ENCODE measurements around the gene TMEM263.
"Not testable (repeated sequence)": the region's sequence is repeated elsewhere in the genome, so short reads cannot be mapped to it uniquely, and the experiment has no call there.

DNA sequence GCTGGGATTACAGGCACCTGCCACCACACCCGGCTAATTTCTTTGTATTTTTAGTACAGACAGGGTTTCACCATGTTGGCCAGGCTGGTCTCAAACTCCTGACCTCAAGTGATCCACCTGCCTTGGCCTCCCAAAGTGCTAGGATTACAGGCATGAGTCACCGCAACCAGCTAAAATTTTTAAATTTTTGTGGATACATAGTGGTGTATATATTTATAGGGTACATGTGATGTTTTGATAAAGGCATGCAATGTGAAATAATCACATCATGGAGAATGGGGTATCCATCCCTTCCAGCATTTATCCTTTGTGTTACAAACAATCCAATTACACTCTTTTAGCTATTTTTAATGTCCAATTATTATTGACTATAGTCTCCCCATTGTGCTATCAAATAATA, 33.7 kb upstream of the TMEM263 start:
- not testable (repeated sequence) for TF ChIP-seq POLR2A (IDR thresholded peaks at IDR 0.05; ENCODE audit: low read length); GATA1 (IDR thresholded peaks at IDR 0.05; ENCODE audit: low read depth, low read length)

All from erythroblast (primary cell).